GM23338 (cell line): ENCODE measurements around the gene PRR19. TPM values are rescaled to one million over a fixed set of nuclear protein-coding genes. Genes with fewer than 3 reads are reported as not detected.

Experiments
- ATAC-seq: fragments of 200-7000 bp; cut with Tn5 transposase; 3 replicates; pipeline ENCODE4 v1.9.1; 2020
- DNase-seq: peaks from one replicate; pipeline ENCODE4 v3.0.0-alpha.2; 2015; ENCODE audit warnings: low spot score
- H2AFZ ChIP-seq: fragments of 200-600 bp; sonication (generic); 2 replicates; pipeline ENCODE4 v1.8.0; 2016; ENCODE audit warnings: antibody characterized with exemption, mild to moderate bottlenecking, moderate library complexity
- H3F3A ChIP-seq: fragments of 200-600 bp; sonication (generic); replicated peaks from 2 replicates; pipeline ENCODE4 v1.8.0; 2017; ENCODE audit warnings: antibody characterized with exemption, mixed run types, low read depth
- H3K27ac ChIP-seq: fragments of 200-600 bp; sonication (generic); 2 replicates; pipeline ENCODE4 v1.6.1; 2016; ENCODE audit warnings: low read depth
- H3K27me3 ChIP-seq: fragments of 200-600 bp; sonication (generic); 2 replicates; pipeline ENCODE4 v1.8.0; 2016; ENCODE audit warnings: mild to moderate bottlenecking, mixed run types, moderate library complexity; ENCODE audit not compliant: insufficient read depth
- H3K36me3 ChIP-seq: fragments of 200-600 bp; sonication (generic); 2 replicates; pipeline ENCODE4 v1.8.0; 2016; ENCODE audit warnings: mild to moderate bottlenecking; ENCODE audit not compliant: insufficient read depth
- H3K4me1 ChIP-seq: fragments of 200-600 bp; sonication (generic); 2 replicates; pipeline ENCODE4 v1.8.0; 2016; ENCODE audit warnings: mild to moderate bottlenecking, moderate library complexity; ENCODE audit not compliant: insufficient read depth
- H3K4me2 ChIP-seq: fragments of 200-600 bp; sonication (generic); 2 replicates; pipeline ENCODE4 v1.7.1; 2017; ENCODE audit warnings: mixed run types
- H3K4me3 ChIP-seq: fragments of 200-600 bp; sonication (generic); 2 replicates; pipeline ENCODE4 v1.6.1; 2016; ENCODE audit warnings: mixed run types
- H3K79me2 ChIP-seq: fragments of 200-600 bp; sonication (generic); replicated peaks from 2 replicates; pipeline ENCODE4 v1.8.0; 2017; ENCODE audit warnings: mild to moderate bottlenecking; ENCODE audit not compliant: insufficient read depth
- H3K9me2 ChIP-seq: fragments of 200-600 bp; sonication (generic); 2 replicates; pipeline ENCODE4 v1.8.0; 2017; ENCODE audit not compliant: insufficient read depth
- H4K20me1 ChIP-seq: fragments of 200-600 bp; sonication (generic); replicated peaks from 2 replicates; pipeline ENCODE4 v1.8.0; 2017; ENCODE audit warnings: mild to moderate bottlenecking; ENCODE audit not compliant: insufficient read depth
- H3K27ac Mint-ChIP-seq: 2 replicates; pipeline ENCODE4 v1.8.0; 2020; ENCODE audit warnings: inconsistent platforms, mild to moderate bottlenecking, moderate library complexity, mixed read lengths
- H3K27me3 Mint-ChIP-seq: 3 replicates; pipeline ENCODE4 v1.8.0; 2022; ENCODE audit warnings: low read depth, mild to moderate bottlenecking, moderate library complexity, mixed read lengths, inconsistent platforms; ENCODE audit not compliant: insufficient read depth, poor library complexity
- H3K36me3 Mint-ChIP-seq: 3 replicates; pipeline ENCODE4 v1.8.0; 2021; ENCODE audit warnings: low read depth, mild to moderate bottlenecking, inconsistent platforms, moderate library complexity, mixed read lengths
- H3K4me1 Mint-ChIP-seq: 3 replicates; pipeline ENCODE4 v1.8.0; 2020; ENCODE audit warnings: mild to moderate bottlenecking, inconsistent platforms, mixed read lengths
- H3K4me3 Mint-ChIP-seq: 3 replicates; pipeline ENCODE4 v1.8.0; 2021; ENCODE audit warnings: moderate library complexity, mild to moderate bottlenecking, inconsistent platforms, mixed read lengths
- H3K9me3 Mint-ChIP-seq: 3 replicates; pipeline ENCODE4 v1.8.0; 2020; ENCODE audit warnings: moderate library complexity, mild to moderate bottlenecking, inconsistent platforms, mixed read lengths
- CREB1 ChIP-seq: fragments of 250-450 bp; sonication (Bioruptor Pico); IDR thresholded peaks from 2 replicates; pipeline ENCODE4 v1.5.0; 2020; ENCODE audit warnings: low read depth, mild to moderate bottlenecking, moderate library complexity
- CTCF ChIP-seq, 2 experiments: fragments of 200-600 bp in 1 of 2; sonication (generic) in 1 of 2; conservative IDR thresholded peaks; 2 replicates each; pipeline versions ENCODE4 v1.5.1 to v1.6.1; 2016 to 2017; ENCODE audit warnings: antibody characterized with exemption in 2 of 2, low read depth in 2 of 2, mild to moderate bottlenecking in 2 of 2, moderate library complexity in 1 of 2
- ETS1 ChIP-seq: IDR thresholded peaks from 2 replicates; pipeline ENCODE4 v1.6.1; 2016; ENCODE audit warnings: antibody characterized with exemption
- EZH2 ChIP-seq: fragments of 200-600 bp; sonication (generic); IDR thresholded peaks from one replicate; pipeline ENCODE4 v1.8.0; 2017; ENCODE audit warnings: antibody characterized with exemption, mild to moderate bottlenecking, low read depth; ENCODE audit not compliant: unreplicated experiment
- EZH2phosphoT487 ChIP-seq: fragments of 200-600 bp; sonication (generic); IDR thresholded peaks from one replicate; pipeline ENCODE4 v1.8.1; 2018; ENCODE audit warnings: antibody characterized with exemption; ENCODE audit not compliant: unreplicated experiment
- JUNB ChIP-seq: IDR thresholded peaks from one replicate; pipeline ENCODE4 v1.6.1; 2016; ENCODE audit warnings: antibody characterized with exemption; ENCODE audit not compliant: unreplicated experiment
- NANOG ChIP-seq: IDR thresholded peaks from 2 replicates; pipeline ENCODE4 v1.6.1; 2016; ENCODE audit warnings: antibody characterized with exemption, borderline replicate concordance
- POLR2AphosphoS5 ChIP-seq: IDR thresholded peaks from 2 replicates; pipeline ENCODE4 v1.6.1; 2016; ENCODE audit warnings: antibody characterized with exemption, low read depth
- STAT1 ChIP-seq: IDR thresholded peaks from one replicate; pipeline ENCODE4 v1.6.1; 2016; ENCODE audit warnings: antibody characterized with exemption; ENCODE audit not compliant: unreplicated experiment
- ZNF114 ChIP-seq: fragments of 250-450 bp; sonication (Bioruptor Pico); IDR thresholded peaks from 2 replicates; pipeline ENCODE4 v1.5.0; 2020; ENCODE audit warnings: mild to moderate bottlenecking, moderate library complexity
- ZNF331 ChIP-seq: fragments of 250-450 bp; sonication (Bioruptor Pico); IDR thresholded peaks from 2 replicates; pipeline ENCODE4 v1.5.0; 2020; ENCODE audit warnings: low read depth, mild to moderate bottlenecking, moderate library complexity
- ZNF462 ChIP-seq: fragments of 250-450 bp; sonication (Bioruptor Pico); IDR thresholded peaks from 2 replicates; pipeline ENCODE4 v1.5.0; 2020; ENCODE audit warnings: mild to moderate bottlenecking, moderate library complexity
- polyA plus RNA-seq: library from polyadenylated mRNA; unstranded; fragments of >200 nt; fragmentation: Nextera tagmentation; extraction: Ambion mirVana; gene quantifications from 2 replicates; pipeline ENCODE4 v1.2.1, GENCODE V29; 2016
- total RNA-seq: library from RNA; depleted of rRNA; stranded (reverse); fragments of >200 nt; shearing (Covaris generic); gene quantifications from 2 replicates; pipeline ENCODE4 v1.2.3, GENCODE V29; 2014
- TF ChIP-seq, protein P1 (sequence below): IDR thresholded peaks from one replicate; pipeline ENCODE4 v1.6.1; 2018; ENCODE audit warnings: antibody characterized with exemption; ENCODE audit not compliant: unreplicated experiment

The PRR19 gene
- total and polyA plus RNA-seq, 2 experiments from 2014 or later, result 3.6 to 4.1 TPM

DNA sequence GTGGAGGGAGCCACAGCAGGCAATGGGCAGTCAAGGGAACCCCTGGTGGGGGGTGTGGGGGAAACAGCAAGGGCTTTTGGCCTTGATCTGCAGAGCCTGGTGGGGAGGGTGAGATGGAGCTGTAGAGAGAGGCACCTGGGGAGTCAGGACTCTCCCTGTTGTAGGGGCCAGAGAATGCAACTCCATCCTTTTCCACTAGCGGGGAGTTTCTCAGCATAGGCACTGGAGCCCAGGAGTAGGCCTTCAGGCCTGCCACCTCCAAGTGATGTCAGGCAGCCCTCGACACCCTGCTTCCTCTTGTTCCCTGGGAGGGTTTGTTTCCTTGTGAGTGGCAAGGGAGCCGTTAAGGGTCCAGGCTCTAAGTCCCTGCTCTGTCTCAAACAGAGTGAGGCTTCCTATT is 48.5 kb downstream of the PRR19 start:
- Mint-ChIP-seq H3K36me3 (peaks cover 16% of the 10 kb centered on the region; the same call in 2 of the 3 replicates), H3K27ac (no peak overlapping the region)

More for the DNA sequence above, 48.5 kb downstream of the PRR19 start:
- Histone ChIP-seq H3K79me2 (no peaks in the 10 kb centered on the region), H2AFZ (no peak overlapping the region), H3K4me1 (no peaks in the 10 kb centered on the region), H3K27ac (no peak overlapping the region), H3K4me3 (no peak overlapping the region), H3K27me3 (no peaks in the 10 kb centered on the region), H3K36me3 (no peaks in the 10 kb centered on the region; the same call in 1 of the 2 replicates), H4K20me1 (no peaks in the 10 kb centered on the region), H3K4me2 (no peak overlapping the region), H3F3A (no peaks in the 10 kb centered on the region), H3K9me2 (no peaks in the 10 kb centered on the region)
- no peak for DNase-seq
- ATAC-seq, result no peak
- peaks cover 3% of the 10 kb centered on the region; the same call in 1 of the 3 replicates for H3K9me3 Mint-ChIP-seq
- no peak for TF ChIP-seq ETS1
- no peak for TF ChIP-seq EZH2phosphoT487
- TF ChIP-seq ZNF114, result no peak
- no peak for TF ChIP-seq CREB1 (CRISPR knock-in tag)
- TF ChIP-seq ZNF331 (CRISPR knock-in tag), result no peak
- no peak for TF ChIP-seq JUNB
- TF ChIP-seq POLR2AphosphoS5, result no peak
- TF ChIP-seq, protein P1, sequence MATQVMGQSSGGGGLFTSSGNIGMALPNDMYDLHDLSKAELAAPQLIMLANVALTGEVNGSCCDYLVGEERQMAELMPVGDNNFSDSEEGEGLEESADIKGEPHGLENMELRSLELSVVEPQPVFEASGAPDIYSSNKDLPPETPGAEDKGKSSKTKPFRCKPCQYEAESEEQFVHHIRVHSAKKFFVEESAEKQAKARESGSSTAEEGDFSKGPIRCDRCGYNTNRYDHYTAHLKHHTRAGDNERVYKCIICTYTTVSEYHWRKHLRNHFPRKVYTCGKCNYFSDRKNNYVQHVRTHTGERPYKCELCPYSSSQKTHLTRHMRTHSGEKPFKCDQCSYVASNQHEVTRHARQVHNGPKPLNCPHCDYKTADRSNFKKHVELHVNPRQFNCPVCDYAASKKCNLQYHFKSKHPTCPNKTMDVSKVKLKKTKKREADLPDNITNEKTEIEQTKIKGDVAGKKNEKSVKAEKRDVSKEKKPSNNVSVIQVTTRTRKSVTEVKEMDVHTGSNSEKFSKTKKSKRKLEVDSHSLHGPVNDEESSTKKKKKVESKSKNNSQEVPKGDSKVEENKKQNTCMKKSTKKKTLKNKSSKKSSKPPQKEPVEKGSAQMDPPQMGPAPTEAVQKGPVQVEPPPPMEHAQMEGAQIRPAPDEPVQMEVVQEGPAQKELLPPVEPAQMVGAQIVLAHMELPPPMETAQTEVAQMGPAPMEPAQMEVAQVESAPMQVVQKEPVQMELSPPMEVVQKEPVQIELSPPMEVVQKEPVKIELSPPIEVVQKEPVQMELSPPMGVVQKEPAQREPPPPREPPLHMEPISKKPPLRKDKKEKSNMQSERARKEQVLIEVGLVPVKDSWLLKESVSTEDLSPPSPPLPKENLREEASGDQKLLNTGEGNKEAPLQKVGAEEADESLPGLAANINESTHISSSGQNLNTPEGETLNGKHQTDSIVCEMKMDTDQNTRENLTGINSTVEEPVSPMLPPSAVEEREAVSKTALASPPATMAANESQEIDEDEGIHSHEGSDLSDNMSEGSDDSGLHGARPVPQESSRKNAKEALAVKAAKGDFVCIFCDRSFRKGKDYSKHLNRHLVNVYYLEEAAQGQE, result no peak
- no peak for TF ChIP-seq NANOG
- TF ChIP-seq EZH2, result no peak
- no peak for TF ChIP-seq ZNF462 (CRISPR knock-in tag)
- no peak for TF ChIP-seq CTCF (conservative IDR thresholded peaks at IDR 0.05; ENCODE audit: low read depth in 2 of 2)
- TF ChIP-seq STAT1, result no peak
- H3K4me1 Mint-ChIP-seq, result peaks cover 3% of the 10 kb centered on the region; the same call in 1 of the 3 replicates
- H3K4me3 Mint-ChIP-seq, result no peak overlapping the region
- peaks cover 2% of the 10 kb centered on the region for H3K27me3 Mint-ChIP-seq
